Liver (tissue), 3 donors: ENCODE measurements around the gene VARS1.

Experiments used
- EGR1 ChIP-seq, 2 donors: IDR thresholded peaks; 2 replicates each; pipeline ENCODE4 v1.6.1; 2016 to 2018; ENCODE audit warnings: antibody characterized with exemption in 2 of 2, low read depth in 2 of 2
- GABPA ChIP-seq, 2 donors: IDR thresholded peaks in 1 of 2; conservative IDR thresholded peaks in 1 of 2; 2 replicates each; pipeline ENCODE4 v1.6.1; 2016; ENCODE audit warnings: antibody characterized with exemption in 2 of 2, mild to moderate bottlenecking in 1 of 2, moderate library complexity in 1 of 2
- HNF4G ChIP-seq: IDR thresholded peaks from 2 replicates; pipeline ENCODE4 v1.6.1; 2016; ENCODE audit warnings: antibody characterized with exemption
- JUND ChIP-seq, 2 donors: IDR thresholded peaks; 2 replicates each; pipeline ENCODE4 v1.6.1; 2016; ENCODE audit warnings: antibody characterized with exemption in 2 of 2
- MAX ChIP-seq: IDR thresholded peaks from 2 replicates; pipeline ENCODE4 v1.6.1; 2016; ENCODE audit warnings: antibody characterized with exemption
- SP1 ChIP-seq: IDR thresholded peaks from 2 replicates; pipeline ENCODE4 v1.6.1; 2018; ENCODE audit warnings: antibody characterized with exemption, mild to moderate bottlenecking
- TAF1 ChIP-seq: conservative IDR thresholded peaks from 2 replicates; pipeline ENCODE4 v1.6.1; 2016; ENCODE audit warnings: antibody characterized with exemption, mild to moderate bottlenecking
- TF ChIP-seq, protein P1 (sequence below): fragments of 150-350 bp; IDR thresholded peaks from 2 replicates; pipeline ENCODE4 v1.5.1; 2017; ENCODE audit warnings: improper control_type of control experiment, low read depth, low read length; ENCODE audit not compliant: missing input control
- TF ChIP-seq, protein P2 (sequence below): IDR thresholded peaks from 2 replicates; pipeline ENCODE4 v1.6.1; 2016; ENCODE audit warnings: antibody characterized with exemption, mild to moderate bottlenecking
- TF ChIP-seq, protein P3 (sequence below): IDR thresholded peaks from 2 replicates; pipeline ENCODE4 v1.6.1; 2016; ENCODE audit warnings: antibody characterized with exemption
- donor health status: healthy.
- donor health status: healthy.

GRCh38 chr6:31760790-31761189 is 34.8 kb downstream of the VARS1 start:
- TF ChIP-seq, protein P1, sequence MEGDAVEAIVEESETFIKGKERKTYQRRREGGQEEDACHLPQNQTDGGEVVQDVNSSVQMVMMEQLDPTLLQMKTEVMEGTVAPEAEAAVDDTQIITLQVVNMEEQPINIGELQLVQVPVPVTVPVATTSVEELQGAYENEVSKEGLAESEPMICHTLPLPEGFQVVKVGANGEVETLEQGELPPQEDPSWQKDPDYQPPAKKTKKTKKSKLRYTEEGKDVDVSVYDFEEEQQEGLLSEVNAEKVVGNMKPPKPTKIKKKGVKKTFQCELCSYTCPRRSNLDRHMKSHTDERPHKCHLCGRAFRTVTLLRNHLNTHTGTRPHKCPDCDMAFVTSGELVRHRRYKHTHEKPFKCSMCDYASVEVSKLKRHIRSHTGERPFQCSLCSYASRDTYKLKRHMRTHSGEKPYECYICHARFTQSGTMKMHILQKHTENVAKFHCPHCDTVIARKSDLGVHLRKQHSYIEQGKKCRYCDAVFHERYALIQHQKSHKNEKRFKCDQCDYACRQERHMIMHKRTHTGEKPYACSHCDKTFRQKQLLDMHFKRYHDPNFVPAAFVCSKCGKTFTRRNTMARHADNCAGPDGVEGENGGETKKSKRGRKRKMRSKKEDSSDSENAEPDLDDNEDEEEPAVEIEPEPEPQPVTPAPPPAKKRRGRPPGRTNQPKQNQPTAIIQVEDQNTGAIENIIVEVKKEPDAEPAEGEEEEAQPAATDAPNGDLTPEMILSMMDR = no peak
- TF ChIP-seq, protein P2, sequence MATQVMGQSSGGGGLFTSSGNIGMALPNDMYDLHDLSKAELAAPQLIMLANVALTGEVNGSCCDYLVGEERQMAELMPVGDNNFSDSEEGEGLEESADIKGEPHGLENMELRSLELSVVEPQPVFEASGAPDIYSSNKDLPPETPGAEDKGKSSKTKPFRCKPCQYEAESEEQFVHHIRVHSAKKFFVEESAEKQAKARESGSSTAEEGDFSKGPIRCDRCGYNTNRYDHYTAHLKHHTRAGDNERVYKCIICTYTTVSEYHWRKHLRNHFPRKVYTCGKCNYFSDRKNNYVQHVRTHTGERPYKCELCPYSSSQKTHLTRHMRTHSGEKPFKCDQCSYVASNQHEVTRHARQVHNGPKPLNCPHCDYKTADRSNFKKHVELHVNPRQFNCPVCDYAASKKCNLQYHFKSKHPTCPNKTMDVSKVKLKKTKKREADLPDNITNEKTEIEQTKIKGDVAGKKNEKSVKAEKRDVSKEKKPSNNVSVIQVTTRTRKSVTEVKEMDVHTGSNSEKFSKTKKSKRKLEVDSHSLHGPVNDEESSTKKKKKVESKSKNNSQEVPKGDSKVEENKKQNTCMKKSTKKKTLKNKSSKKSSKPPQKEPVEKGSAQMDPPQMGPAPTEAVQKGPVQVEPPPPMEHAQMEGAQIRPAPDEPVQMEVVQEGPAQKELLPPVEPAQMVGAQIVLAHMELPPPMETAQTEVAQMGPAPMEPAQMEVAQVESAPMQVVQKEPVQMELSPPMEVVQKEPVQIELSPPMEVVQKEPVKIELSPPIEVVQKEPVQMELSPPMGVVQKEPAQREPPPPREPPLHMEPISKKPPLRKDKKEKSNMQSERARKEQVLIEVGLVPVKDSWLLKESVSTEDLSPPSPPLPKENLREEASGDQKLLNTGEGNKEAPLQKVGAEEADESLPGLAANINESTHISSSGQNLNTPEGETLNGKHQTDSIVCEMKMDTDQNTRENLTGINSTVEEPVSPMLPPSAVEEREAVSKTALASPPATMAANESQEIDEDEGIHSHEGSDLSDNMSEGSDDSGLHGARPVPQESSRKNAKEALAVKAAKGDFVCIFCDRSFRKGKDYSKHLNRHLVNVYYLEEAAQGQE = no peak
- TF ChIP-seq MAX (no peak), EGR1 (IDR thresholded peaks at IDR 0.05; ENCODE audit: low read depth in 2 of 2) (no peak), JUND (IDR thresholded peaks at IDR 0.05) (no peak), TAF1 (no peak), SP1 (no peak), GABPA (IDR thresholded peaks at IDR 0.05 in 1 of 2, conservative IDR thresholded peaks at IDR 0.05 in 1 of 2) (no peak), HNF4G (no peak)
- TF ChIP-seq, protein P3, sequence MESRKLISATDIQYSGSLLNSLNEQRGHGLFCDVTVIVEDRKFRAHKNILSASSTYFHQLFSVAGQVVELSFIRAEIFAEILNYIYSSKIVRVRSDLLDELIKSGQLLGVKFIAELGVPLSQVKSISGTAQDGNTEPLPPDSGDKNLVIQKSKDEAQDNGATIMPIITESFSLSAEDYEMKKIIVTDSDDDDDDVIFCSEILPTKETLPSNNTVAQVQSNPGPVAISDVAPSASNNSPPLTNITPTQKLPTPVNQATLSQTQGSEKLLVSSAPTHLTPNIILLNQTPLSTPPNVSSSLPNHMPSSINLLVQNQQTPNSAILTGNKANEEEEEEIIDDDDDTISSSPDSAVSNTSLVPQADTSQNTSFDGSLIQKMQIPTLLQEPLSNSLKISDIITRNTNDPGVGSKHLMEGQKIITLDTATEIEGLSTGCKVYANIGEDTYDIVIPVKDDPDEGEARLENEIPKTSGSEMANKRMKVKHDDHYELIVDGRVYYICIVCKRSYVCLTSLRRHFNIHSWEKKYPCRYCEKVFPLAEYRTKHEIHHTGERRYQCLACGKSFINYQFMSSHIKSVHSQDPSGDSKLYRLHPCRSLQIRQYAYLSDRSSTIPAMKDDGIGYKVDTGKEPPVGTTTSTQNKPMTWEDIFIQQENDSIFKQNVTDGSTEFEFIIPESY = no peak
